Ramos (cell line): Measurements from ENCODE around the gene RFLNA.

Experiments
- in situ Hi-C: fragments of 300-500 bp; cut with MboI; formaldehyde crosslinking; loops from one replicate; pipeline ENCODE4 v1.14.3; 2022; ENCODE audit warnings: low sequenced_read_pairs; ENCODE audit not compliant: unreplicated experiment

Gene RFLNA

DNA sequence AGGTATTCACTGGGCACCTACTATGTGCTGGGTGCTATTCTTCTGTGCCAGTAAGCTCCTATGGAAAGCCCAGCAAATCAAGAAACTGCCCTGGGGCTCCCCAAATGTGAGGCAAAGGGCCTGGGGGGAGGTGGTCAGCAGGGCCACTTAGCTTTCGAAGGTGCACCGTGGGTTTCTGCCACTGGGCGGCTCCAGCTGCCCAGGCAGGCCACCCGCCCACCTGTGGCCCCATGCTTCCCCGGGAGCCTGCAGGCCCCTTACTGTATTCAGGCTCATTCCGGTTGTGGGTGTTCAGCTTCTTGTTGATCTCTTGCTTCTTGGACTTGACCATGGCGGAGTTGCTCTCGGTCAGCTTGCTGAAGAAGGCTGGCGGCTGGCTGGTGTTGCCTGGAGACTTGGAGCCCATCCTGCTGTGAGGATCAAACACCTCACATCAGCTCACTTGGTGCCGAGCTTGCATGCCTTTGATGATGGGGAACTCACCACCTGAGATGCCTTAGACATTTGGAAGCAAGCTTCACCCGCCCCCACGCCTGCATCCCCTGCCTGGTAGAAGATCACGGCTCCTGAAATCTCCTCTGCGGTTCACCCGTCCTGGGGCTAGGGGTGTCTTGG lies 37.3 kb downstream of the RFLNA start:
- in situ Hi-C loops: no loop called here

DNA sequence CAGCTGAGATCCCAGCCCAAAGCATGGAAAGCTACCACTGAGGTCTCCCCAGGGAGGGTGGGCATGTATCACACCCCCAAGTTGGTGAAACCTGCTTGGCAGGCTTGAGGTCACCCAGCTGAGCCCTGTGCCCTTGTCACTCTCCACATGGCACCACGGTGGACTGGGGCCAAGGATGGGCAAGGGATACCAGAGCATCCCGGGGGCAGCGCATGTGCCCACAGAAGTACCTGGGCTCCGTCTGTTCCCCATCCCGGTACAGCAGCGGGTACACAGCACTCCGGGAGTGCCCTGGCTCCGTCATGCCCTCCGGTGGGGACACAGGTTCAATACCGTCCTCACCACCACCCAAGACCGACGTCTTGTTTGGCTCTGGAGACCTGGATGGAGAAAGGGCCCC lies 38.0 kb downstream of the RFLNA start:
- in situ Hi-C loops: no loop called here

DNA sequence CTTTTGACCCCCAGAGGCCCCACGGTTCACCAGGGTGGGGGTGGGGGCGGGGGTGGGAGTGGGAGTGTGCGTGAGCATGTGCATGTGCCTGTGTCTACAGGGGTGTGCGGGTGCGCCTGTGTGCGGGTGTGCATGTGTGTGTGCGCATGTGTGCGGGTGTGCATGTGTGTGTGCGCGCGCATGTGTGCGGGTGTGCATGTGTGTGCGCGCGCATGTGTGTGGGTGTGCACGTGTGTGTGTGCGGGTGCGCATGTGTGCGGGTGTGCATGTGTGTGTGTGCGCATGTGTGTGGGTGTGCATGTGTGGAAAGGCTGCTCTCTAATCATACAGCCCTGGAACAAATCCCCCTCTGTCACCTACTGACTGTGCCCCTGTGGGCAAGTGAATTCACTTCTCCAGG lies 38.8 kb downstream of the RFLNA start:
- in situ Hi-C loops: no loop called here

DNA sequence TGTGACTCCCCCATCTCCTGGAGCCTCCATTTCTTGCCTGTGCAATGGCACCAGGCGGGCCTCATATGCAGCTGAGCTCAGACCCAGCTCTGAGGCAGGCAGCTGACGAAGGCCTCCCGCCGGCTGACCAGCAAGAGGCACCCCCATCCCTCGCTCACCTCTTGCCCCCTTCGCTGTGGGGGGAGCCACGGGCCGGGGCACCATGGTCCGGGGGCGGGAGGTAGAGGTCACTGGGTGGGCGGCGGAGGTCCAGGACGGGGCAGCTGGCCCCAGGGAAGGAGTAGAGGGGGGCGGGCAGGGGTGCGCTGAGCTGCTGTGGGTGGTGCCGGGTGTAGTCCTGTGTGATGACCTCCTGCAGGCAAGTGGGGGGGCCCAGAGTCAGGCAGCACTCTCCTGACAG lies 39.4 kb downstream of the RFLNA start:
- in situ Hi-C loops: no loop called here

DNA sequence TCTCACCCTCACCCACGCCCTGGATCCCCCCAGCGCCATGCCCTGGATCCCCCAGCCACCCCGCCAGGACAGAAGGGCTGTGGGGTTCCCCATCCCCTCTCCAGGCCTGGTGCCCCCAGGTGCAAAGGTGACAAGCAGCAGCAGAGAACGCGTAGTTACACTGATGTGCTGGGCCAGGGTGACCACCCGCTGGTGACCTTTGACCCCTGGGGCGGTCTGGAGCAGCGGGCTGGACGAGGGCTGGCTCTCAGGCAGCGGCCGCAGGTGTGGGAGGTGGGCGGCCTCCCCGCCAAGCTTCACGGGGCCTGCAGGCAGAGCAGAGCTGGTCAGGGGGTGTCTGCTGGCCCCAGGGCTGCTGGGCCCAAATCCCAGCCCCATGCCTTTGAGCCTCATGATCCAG lies 40.1 kb downstream of the RFLNA start:
- in situ Hi-C loops: no loop called here

DNA sequence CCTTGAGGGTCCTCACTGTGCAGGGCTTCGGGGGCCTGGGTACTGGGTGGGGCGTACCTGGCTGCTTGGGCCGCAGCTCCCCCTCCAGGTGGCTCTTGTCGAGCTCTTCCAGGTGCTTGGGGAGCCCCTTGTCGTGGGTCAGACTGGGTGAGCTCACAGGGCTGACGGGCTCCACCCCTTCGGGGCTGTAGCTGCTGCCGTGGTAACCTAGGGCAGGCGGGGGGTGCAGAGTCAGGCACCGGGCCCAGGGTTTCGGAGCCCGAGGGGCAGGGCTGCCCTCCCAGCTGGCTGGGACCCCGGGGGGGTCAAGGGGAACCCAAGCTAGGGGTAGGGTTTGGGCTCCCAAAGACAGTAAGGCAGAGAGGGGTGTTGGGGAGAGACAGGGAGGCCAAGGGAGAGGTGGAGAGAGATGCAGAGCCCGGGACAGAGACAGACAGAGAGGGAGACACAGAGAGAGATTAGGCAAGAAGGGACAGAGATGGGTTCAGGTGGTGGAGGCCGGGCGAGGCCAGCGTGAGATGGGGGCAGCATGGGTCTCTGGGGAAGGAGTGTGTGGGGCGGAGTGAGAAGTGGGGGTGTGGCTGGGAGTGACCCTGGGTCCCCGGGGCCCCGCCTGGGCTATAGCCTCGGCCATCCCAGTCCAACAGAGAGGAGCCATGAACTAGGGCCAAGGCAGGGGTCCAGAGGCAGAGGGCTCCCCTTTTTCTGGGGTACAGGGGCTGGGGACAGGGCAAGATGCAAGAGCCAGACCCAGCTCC lies 40.7 kb downstream of the RFLNA start:
- in situ Hi-C loops: no loop called here

DNA sequence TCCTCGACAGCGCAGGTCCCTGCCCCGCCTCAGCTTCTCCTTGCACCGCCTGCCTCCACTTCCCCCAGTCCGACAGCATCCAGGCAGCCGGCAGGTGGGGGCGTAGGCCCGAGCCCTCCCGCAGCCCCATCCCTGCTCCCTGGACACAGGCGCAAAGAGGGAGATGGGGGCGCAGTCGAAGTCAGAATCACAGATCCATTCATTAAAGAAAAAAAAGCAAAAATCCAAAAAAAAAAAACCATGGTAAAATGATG lies 41.2 kb downstream of the RFLNA start:
- in situ Hi-C loops: no loop called here

DNA sequence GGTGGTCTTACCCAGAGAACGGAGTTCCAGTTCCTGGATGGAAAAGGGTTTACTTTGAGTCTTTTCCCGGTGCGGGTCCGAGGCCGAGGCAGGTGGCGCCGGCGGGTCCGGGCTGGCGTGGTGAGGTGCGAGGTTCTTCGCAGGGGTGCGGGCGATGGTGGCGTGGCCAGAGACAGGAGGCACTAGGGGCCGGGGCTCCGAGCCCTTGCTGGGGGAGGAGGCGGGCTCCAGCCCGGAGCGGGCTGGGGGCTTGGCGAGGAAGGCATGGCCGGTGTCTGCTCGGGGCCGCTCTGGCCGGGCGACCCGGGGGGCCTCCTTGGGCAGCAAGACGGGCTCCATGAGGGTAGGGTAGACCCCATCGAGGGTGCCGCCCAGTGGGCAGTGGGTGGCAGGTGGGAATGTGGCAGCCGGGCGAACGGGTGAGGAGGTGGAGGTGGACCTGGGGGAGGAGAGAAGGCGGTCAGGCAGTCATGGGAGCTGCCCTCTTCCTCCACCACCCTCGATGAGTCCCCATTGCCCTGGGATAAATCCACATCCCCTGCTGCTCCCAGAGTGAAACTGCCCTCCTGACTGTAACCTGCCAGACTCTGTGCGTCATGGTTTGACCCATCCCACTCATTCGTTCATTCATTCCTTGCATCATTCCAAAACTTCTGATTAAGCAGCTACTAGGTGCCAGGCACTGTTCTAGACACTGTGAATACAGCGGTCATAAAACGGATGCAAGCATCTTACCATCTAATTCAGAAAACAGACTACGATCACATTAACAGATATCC lies 42.0 kb downstream of the RFLNA start:
- in situ Hi-C loops: no loop called here

DNA sequence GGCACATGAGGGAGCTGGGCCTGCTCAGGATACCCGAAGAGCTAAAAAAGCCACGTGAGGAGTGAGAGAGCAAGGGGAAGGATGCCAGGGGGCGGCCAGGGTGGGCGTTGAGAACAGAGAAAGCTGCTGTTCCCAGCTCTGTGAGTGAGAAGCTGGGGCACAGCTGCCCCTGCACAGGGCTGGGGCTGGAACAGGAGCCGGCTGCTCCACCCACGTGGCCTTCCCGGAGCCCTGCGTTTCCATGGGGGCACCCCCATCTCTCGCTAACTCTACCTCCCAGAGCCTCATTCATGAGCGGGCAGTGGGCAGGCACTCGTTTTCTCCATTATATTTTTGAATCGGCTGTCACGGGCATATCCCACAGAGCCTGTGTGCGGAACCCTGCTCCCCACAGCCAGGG lies 42.7 kb downstream of the RFLNA start:
- in situ Hi-C loops: no loop called here

DNA sequence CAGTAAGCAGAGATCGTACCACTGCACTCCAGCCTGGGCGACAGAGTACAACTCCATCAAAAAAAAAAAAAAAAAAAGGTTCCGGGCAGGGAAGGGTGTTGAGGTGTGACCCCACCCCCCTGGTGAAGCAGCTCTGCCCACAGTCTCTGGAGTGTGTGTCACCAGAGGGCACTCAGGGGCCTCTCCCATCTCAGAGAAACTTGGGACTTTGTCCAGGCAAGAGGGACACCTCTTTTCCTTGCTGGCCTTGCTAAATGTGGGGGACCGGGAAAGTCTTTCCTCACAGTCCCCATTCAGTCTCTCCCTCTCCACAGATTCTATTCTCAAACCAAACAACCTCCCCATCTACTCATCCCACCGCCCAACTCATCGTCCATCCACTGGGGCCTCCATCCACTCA lies 43.6 kb downstream of the RFLNA start:
- in situ Hi-C loops: no loop called here

DNA sequence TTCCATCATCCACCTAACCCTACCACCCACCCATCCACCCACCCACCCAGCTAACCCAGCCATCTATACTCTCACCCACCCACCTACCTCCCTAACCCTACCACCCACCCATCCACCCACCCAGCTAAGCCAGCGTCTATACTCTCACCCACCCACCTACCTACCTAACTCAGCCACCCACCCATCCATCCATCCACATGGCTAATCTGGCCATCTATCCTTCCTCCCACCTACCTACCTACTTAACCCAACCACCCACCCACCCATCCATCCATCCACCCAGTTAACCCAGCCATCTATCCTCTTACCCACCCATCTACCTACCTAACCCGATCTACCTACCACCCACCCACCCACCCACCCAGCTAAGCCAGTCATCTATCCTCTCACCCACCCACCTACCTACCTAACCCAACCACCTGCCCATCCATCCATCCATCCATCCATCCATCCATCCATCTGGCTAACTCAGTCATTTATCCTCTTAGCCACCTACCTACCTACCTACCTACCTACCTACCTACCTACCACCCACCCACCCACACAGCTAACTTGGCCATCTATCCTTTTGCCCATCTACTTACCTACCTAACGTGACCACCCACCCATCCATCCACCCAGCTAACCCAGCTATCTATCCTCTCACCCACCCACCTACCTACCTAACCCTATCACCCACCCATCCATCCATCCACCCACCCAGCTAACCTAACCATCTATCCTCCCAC lies 44.1 kb downstream of the RFLNA start:
- in situ Hi-C loops: no loop called here

DNA sequence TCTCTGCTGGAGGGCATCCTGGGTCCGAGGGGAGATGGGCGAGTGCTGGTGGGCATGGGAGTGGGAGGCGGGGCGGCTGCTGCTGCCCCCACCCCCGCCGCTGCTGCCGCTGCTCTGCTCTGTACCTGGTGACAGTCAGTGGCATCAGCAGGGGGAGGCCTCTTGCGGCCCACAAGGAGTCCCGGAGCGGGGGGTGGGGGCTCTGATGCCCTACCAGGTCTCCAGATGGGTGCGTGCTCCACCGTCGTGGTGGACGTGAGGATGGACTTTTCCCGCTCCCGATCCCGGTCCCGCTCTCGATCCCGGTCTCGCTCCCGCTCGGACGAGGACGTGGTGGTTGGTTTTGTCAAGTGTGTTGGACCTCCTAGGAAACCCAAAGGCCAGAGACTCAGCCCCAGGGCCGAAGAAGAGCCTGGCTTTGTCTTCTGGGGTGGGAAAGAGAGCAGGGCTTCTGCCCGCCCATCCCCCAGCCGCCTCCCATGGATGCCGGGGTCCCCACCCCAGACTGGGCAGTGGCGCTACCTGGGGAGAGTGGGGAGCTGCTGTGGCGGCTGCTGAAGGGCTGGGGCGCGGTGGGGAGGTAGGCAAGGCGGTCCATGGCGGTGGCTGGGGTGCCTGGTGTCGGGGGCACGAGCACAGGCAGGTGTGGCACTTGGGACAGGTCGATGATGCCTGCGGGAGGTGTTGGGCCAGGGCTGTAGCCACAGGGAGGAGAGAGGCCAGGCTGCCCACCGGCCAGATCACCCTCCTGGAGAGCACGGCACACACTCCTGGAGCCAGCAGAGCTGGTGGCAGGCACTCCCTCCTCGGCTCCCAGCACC lies 45.4 kb downstream of the RFLNA start:
- in situ Hi-C loops: no loop called here

DNA sequence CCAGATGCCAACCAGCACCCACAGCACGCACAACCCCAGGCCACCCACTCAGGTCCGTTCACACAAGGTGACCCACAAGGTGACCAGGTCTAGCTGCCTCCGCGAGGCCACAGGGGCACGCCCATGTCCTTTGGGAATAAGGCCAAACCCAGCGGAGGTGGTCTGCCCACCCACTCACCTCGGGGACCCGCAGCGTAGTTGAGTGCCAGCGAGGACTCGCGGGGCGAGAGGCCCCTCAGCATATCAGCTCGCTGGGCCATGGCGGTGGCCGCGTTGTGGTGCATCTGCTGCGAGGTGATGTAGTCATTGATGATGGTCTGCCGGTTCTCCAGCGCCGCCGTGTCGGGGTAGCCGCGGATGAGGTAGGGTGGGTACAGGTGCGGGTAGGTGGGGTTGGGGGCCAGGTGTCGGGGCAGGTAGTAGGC lies 46.8 kb downstream of the RFLNA start:
- in situ Hi-C loops: no loop called here

DNA sequence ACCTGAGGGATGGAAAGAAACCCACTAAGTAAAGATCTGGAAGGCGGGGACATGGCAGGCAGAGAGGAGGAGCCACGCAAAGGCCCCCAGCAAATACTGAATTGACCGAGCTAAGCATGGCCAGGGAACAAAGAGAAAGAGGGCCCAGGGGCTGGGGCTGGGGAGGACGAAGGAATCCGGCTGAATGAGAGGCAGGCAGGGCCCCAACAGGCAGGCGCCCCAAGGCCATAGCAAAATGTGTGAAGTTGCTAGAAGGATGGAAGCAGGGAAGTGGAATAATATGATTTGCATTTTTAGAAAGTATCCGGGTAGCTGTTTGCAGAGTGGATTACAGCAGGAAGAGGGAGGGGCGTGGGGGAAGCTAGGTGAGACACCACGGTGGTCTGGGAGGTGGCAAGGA lies 49.1 kb downstream of the RFLNA start:
- in situ Hi-C loops: no loop called here

DNA sequence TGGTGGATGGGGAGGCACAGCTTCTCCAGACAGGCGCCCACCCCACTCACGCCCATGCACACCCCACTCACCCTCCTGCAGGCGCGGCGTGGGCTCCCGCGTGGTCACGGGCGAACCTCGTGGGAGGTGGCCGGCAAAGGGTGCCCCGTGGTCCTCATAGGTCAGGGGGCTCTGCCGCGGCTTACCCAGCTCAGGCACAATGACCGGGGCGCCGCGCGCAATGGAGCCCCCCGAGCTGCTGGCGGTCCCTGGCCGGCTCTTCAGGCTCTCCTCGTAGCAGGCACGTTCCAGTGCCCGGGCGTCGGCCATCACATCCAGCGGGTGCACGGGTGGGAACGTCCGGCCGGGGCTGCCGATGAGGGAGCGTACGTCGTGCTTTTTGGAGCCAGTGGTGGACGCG lies 49.6 kb downstream of the RFLNA start:
- in situ Hi-C loops: no loop called here

DNA sequence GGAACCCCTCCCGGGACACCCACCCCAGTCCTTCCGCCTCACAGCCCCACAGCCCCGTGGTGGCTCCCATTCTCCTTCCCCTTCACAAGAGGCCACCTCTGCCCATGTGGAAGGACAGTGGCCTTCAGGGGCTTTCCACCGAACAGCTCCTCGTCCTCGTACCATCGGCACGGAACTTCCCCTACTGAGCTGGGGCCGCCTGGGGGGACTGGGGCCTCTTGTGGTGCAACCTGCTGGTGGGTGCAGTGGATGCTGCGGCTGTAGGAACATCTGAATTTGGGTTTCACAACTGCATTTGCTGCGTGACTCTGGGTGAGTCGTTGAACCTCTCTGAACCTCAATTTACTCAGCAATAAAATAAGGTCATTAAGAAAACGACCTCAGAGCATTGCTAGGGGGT lies 50.9 kb downstream of the RFLNA start:
- in situ Hi-C loops: no loop called here

DNA sequence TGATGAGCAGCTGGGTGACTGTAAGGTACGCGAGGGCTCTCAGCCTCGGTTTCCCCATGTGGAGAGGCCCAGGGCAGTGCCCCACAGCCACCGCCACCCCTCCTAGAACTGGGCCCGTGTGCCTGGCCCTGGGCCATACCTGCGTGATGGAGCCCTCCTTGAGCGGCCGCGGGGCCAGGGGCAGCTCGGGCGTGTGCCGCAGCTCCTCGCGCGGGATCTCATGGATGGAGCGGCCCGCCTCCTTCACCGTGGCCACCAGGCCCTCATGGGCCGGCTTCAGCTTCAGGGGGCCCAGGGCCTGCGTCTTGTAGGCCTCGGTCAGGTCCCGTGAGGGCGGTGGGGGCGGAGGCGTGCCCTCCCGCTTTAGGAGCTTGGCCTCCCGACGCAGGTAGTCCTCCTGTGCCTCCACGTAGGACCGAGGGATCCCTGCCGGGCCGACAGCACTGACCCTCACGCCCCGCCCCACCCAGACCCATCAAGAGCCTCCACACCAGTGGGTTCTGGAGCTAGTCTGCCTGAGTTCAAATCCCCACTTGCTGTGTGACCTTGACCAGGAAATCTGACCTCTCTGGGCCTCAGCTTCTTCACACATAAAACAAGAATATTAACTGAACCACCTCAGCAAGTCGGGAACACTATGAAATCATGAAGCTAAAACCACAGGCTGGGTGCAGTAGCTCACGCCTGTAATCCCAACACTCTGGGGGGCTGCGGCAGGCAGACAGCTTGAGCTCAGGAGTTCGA lies 51.7 kb downstream of the RFLNA start:
- in situ Hi-C loops: no loop called here

DNA sequence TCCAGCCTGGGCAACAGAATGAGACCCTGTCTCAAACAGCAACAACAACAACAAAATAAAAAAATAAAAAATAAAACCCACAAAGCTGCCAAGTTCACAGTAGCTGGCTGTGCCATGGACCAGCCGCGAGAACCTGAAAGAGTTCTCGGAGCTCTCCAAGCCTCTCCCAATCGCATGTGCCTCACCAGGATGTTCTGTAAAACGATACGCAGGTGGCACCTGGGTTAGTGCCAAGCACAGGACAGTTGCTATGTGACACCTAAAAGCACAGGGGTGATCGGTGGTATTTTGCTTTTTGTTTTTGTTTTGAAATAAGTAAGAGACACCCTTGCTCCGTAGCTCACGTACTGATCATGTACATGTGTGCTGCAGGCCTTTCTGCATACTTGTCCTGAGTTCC lies 52.4 kb downstream of the RFLNA start:
- in situ Hi-C loops: no loop called here

DNA sequence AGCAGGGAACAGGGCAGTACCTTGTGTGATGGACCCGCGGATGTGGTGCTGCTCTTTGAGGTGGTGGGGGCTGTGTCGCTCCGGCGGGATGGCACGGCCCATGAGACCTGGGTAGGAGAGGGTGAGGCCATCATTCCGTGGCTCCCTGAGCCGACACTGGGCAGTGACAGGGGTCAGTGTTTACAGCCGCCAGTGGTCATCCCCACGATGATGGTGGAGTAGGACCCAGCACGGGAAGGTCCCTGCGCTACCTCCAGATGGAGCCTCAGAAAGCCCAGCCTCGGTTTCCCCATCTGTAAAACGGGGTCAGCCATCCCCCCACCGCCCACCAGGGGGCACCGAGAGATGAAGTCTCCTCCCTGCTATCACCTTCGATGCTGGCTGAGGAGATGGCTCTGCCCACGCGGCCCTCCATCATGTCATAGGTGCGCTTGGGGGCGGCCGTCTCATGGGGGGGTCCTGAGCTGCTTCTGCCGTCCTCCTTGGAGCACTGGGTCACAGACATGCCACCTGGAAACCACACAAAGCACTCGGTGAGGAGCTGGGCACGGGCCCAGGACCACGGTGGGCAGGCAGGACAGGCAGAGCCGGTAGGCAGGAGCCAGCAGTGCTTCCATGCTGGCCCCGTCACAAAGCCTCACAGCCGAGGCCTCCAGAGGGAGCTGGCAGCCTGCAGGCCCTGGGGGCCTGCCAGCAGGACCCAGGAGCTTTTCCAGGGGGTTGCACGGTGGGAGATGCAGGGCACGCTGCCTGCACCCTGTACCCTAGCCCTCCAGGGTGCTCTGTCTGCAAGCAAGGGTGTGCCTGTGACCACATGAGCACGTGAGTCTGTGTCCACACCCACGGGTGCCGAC lies 53.1 kb downstream of the RFLNA start:
- in situ Hi-C loops: no loop called here
